GM19455 (cell line): ENCODE measurements around the gene MROH2A.
"Not testable (repeated sequence)": the region's sequence is repeated elsewhere in the genome, so short reads cannot be mapped to it uniquely, and the experiment has no call there.

Source experiments
- ATAC-seq: cut with Tn5 transposase; IDR thresholded peaks from one replicate; pipeline ENCODE4 v1.9.1; 2021; ENCODE audit not compliant: unreplicated experiment

The MROH2A gene, protein sequence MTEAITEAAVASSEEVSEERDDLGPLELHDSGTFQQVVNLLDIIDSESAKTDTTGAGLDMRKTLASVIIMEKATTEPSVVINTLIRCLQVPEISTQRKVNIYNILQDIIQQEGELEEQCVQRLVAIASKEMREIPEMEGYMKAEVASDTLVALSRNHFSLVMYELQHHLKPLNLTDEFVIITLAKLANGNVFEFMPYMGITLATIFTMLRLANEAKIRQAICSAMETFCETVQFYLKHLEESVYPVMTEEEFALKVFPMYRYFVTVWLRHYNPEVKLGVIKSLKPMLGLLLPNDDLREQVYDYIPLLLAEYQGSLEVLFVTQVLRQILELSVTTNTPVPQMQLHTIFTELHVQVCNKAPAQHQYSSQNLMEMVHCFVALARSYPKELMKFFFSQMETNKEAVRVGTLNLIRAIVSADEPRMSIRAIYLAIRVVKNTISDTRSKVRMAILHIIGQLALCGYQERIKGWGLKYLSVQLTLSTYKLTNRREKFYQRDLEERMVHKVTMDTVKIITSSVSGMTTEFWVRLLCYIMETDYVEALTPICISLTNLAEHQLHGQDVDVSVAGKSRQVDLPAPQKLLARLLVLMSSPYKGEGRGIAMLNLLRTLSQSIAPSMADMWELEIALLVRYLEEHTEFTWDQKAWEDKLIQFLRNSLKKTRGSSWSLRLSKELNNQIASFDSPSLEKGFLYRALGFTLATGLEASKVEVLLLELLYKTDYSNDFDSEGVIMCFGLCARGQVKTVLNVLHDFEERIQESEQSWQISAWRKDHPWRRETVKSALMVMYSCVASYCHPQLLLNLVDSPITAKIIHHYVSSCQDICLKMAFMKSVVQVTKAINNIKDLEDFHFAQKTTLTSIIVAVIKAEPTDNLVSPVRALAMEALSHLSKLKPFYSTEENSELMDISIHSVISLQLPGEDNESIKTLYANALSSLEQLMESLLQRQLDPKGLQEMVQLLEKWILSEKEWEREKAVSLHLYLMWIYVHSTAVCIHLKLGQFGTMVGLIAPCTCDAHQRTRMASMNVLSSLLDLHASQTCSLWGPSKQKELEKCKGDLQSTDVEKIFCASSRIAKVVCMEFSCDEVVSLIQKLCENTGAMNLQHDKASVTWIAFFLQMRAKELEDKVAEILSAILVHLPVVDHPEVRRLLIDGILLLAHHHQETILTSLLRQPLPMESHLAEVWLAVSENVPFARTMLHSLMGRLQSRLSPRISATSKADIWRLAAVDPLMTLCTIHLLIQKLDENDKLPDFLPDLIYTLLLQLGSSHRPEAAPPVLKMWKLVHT (N-terminal part only)

DNA sequence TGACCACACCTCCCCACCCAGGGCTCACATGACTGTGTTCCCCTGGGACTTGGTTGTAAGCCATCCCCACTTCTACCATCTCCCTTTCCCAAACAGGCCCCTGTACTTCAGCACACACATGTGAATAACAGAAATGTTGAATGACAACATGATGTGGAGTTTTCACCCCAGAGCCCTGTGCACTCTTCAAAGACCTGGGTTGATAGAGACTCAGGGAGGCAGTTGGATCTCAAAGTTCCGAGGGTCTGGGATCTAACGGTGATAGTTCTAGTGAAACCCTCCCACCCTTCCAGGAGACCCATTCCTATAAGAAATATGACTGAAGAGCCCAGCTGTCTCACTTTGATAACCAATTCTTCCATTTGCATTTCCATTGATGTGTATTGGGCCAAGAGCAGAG, at the start of gene MROH2A:
MROH2A (plus strand) TSS at position 301 of the 400 bp plus-strand sequence. CDS start 1,029 bp downstream, outside the sequence.
- no peak for ATAC-seq

DNA sequence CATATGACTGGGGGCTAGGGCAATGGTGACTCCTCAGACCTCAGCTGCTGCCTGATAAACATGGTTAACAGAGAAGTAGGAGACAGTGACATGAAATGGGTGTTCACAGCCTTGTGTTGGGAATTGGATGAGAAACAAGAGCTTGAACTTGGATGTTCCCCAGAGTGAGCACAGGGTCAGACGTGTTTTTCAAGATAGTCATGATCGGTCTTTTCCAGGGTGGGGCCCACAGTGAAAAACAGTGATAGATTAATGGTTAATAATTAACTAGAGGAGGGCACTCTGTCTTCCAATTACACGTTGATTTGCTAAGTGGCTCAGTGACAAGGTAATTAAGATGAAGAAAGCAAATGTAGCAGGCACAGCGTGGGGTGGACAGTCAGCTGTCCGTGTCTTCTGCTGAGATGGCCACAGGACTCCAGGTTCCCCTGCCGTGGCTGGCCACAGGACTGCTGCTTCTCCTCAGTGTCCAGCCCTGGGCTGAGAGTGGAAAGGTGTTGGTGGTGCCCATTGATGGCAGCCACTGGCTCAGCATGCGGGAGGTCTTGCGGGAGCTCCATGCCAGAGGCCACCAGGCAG, 49.3 kb upstream of the MROH2A start, which contains the start of gene UGT1A3:
UGT1A3 (plus strand) TSS at position 320 of the 579 bp plus-strand sequence; CDS start at position 405, 85 bp downstream.
- no peak for ATAC-seq

DNA sequence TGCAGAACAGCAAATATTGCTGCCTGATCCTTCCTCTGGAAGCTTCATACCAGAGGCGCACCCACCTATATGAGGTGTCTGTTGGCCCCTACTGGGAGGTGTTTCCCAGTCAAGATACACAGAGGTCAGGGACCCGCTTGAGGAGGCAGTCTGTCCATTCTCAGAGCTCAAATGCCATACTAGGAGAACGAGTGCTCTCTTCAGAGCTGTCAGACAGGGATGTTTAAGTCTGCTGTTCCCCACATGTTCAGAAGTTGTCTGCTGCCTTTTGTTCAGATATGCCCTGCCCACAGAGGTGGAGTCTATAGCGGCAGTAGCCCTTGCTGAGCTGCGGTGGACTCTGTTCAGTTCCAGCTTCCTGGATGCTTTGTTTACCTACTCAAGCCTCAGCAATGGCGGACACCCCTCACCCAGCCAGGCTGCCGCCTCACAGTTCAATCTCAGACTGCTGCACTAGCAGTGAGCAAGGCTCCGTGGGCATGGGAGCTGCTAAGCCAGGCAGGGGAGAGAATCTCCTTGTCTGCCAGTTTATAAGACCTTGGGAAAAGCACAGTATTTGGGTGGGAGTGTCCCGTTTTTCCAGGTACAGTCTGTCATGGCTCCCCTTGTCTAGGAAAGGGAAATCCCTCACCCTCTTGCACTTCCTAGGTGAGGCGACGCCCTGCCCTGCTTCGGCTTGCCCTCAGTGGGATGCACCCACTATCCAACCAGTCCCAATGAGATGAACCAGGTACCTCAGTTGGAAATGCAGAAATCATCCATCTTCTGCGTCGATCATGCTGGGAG, 41.1 kb upstream of the MROH2A start:
- ATAC-seq: not testable (repeated sequence)

DNA sequence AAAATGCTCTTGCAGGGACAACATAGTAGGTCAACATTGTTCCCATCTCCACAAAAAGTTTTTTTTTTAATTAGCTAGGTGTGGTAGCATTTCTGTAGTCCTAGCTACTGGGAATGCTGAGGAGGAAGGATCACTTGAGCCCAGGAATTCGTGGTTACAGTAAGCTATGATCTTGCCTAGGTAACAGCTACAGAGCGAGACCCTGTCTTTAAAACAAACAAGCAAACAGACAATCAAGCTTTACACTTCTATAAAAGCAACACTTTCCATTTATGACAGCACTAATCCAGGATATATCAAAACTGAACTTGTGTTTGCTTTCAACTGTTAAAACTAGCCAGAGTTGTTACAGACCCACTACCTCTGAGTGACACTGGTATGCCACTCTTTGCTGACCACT, 37.3 kb upstream of the MROH2A start:
- no peak for ATAC-seq

DNA sequence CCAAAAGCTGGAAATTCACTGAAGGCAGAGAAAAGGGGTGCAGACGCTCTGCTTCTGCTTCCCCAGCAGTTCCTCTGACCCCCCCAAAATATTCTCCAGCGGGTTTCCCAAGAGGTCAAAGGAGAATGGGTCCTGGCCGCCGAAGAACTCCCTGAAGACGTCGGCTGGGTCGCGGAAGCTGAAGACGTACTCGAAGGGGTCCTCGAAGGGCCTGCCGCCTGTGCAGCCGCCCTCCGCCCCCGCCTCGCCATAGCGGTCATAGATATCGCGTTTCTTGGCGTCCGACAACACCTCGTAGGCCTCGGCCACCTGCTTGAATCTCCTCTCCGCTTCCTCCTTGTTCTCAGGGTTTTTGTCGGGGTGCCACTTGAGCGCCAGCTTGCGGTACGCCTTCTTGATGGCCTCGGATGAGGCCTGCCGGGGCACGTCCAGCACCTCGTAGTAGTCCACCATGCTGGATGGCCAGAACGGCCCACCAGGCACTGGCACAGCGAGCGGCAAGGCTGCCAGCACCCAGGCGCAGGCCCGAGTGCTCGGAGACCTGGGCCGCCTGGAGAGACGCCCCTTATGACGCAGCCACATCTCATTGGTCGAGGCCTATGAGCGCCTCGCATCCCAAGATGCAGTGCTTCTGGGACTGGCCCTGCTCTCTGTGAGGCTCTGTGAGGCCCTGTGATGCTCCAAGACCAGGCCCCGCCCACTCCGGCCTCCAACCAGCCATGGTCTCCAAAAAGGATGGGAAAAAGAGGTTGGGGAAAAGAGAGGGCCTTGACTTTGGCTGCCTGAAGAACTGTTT, 34.5 kb upstream of the MROH2A start:
- ATAC-seq: no peak

DNA sequence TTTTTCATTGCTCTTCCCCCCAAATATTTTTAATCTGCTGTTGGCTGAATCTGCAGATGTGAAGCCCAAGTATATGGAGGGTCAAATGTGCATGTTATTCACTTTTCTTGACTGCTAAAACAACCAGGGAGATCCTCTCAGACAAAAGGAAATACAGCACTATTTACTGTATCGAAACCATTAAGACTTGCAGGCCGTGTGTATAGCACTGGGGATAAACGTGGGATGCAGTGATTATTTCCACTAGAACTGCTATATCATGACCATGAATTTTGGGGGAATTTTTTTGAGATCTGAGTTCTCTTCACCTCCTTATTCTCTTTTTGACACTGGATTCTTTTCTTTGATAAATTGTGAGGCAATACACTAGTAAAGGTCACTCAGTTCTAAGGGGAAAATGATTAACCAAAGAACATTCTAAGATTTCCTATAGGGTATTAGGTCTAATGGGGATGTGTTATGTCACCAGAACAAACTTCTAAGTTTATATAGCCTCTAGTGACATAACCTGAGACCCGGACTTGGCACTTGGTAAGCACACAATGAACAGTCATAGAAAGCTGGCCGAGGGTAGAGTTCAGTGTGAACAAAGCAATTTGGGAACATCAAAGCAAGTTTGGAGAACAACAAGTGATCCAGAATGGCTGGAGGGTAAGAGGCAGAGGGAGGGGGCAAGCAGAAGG, 32.9 kb upstream of the MROH2A start:
- no peak for ATAC-seq

DNA sequence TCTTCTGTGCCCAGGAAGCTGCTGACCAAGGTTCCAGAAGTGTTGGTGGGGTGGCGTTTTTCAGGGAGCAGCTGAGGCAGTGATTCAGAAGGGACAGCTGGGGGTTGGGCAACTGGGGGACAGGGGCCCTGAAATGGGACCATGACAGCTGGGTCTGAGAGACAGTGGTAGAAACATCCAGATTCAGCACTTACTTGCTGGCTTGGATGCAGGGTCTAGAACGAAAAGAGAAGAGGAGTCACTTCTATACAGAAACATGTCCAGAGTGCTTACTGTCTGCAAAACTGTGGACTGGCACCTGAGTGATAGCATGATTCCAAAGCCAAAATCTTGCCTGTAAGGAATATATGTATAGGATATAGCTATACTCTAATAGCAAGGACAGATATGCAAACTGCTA, 32.3 kb upstream of the MROH2A start:
- ATAC-seq: not testable (repeated sequence)

DNA sequence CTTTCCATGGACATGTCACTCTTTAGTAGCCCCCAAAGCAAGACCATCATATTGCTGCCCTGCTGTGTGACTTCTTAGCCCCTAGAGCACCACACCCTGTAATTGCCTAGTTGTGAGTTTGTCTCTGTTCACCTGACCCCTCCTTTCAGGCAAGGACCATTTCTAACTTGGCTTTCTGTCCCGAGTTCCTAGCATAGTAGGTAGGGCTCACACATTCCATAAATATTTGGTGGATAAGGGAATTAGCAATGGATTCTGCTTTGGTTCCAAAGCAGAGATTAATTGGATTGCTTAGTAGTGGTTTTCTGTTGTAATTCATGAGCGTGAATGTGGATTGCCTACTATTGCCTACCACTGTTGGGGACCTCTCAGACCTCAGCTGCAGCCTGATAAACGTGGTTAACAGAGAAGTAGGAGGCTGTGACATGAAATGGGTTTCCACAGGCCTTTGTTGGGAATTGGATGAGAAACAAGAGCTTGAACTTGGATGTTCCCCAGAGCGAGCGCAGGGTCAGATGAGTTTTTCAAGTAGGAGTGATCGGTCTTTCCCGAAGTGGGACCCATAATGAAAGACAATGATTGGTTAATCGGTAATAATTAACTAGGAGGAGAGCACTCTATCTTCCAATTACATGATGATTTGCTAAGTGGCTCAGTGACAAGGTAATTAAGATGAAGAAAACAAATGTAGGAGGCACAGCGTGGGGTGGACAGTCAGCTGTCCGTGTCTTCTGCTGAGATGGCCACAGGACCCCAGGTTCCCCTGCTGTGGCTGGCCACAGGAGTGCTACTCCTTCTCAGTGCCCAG, 31.5 kb upstream of the MROH2A start:
- ATAC-seq: no peak

DNA sequence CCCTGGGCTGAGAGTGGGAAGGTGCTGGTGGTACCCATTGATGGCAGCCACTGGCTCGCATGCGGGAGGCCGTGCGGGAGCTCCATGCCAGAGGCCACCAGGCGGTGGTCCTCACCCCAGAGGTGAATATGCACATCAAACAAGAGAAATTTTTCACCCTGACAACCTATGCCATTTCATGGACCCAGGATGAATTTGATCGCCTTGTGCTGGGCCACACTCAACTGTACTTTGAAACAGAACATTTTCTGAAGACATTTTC, 30.9 kb upstream of the MROH2A start:
- ATAC-seq: no peak

DNA sequence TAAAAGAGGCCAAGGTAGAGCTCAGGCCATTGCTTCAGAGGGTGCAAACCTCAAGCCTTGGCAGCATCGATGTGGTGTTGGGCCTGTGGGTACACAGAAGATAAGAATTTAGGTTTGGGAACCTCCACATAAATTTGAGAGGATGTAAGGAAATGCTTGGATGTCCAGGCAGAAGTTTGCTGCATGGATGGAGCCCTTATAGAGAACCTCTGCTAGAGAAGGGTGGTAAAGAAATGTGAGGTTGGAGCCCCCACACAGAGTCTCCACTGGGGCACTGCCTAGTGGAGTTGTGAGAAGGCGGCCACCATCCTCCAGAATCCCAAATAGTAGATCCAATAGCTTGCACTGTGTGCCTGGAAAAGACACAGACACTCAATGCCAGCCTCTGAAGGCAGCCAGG, 27.4 kb upstream of the MROH2A start:
- ATAC-seq: not testable (repeated sequence)

DNA sequence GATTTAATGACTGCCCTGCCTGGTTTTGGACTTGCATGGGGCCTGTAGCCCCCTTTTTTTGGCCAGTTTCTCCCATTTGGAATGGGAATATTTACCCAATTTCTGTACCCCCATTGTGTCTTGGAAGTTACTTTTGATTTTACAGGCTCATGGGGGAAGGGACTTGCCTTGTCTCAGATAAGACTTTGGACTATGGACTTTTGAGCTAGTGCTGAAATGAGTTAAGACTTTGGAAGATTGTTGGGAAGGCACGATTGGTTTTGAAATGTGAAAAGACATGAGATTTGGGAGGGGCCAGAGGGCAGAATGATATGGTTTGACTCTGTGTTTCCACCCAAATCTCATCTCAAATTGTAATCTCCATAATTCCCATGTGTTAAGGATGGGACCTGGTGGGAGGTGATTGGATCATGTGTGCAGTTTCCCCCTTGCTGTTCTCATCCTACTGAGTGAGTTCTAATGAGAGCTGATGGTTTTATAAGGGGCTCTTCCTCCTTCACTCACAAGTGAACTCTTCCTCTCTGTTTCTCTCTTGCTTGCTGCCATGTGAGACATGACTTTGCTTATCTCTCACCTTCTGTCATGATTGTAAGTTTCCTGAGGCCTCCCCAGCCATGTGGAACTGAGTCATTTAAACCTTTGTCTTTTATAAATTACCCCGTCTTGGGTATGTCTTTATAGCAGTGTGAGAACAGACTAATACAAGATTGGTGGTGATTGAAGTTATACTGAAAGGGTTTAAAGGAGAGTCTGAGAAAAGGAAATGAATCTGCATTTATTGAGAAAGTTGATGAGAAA, 26.7 kb upstream of the MROH2A start:
- not testable (repeated sequence) for ATAC-seq

DNA sequence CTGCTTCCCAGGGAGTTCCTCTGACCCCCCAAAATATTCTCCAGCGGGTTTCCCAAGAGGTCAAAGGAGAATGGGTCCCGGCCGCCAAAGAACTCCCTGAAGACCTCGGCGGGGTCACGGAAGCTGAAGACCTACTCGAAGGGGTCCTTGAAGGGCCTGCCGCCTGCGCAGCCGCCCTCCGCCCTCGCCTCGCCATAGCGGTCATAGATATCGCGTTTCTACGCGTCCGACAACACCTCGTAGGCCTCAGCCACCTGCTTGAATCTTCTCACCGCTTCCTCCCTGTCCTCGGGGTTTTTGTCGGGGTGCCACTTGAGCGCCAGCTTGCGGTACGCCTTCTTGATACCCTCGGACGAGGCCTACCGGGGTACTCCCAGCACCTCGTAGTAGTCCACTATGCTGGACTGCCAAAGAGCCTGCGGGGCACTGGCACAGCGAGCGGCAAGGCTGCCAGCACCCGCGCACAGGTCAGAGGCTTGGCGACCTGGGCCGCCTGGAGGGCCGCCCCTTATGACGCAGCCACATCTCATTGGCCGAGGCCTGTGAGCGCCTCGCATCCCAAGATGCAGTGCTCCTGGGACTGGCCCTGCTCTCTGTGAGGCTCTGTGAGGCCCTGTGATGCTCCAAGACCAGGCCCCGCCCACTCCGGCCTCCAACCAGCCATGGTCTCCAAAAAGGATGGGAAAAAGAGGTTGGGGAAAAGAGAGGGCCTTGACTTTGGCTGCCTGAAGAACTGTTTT, 23.1 kb upstream of the MROH2A start:
- no peak for ATAC-seq

DNA sequence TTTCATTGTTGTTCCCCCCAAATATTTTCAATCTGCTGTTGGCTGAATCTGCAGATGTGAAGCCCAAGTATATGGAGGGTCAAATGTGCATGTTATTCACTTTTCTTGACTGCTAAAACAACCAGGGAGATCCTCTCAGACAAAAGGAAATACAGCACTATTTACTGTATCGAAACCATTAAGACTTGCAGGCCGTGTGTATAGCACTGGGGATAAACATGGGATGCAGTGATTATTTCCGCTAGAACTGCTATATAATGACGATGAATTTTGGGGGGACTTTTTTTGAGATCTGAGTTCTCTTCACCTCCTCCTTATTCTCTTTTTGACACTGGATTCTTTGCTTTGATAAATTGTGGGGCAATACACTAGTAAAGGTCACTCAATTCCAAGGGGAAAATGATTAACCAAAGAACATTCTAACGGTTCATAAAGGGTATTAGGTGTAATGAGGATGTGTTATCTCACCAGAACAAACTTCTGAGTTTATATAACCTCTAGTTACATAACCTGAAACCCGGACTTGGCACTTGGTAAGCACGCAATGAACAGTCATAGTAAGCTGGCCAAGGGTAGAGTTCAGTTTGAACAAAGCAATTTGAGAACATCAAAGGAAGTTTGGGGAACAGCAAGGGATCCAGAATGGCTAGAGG, 21.6 kb upstream of the MROH2A start:
- ATAC-seq: no peak

DNA sequence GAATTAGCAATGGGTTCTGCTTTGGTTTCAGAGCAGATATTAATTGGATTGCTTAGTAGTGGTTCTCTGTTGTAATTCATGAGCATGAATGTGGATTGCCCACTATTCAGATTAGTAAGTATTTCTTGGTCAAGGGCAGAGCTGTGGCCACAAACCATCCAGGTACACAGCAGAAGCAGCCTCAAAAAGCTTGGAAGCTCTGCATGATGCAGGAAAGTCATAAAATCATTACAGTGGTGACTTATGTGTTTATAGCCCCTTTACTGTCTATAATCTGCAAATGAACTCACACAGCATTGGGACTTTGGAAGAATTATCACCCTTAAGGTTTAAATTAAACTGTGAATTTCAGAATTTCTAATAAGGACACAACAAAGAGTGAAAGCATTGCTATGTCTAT, 20.0 kb upstream of the MROH2A start:
- no peak for ATAC-seq

DNA sequence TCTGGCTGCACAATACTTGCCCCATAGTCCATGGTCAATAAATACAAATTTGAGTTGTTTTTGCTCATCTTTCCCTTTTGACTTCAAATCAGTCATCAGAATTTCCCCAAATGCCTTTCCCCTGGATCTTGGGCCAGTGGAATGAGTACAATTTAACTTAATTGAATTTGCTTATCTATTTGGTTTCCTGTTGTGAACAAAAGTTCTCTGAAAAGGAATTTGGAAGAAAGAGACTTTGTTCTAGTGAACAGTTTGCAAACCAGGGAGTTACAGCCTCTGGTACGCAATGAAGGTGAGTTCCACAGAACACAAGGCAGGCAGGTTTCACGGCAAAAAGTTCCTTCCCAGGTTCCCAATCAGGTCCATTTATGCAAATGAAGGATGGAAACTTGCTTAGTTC, 19.3 kb upstream of the MROH2A start:
- no peak for ATAC-seq

DNA sequence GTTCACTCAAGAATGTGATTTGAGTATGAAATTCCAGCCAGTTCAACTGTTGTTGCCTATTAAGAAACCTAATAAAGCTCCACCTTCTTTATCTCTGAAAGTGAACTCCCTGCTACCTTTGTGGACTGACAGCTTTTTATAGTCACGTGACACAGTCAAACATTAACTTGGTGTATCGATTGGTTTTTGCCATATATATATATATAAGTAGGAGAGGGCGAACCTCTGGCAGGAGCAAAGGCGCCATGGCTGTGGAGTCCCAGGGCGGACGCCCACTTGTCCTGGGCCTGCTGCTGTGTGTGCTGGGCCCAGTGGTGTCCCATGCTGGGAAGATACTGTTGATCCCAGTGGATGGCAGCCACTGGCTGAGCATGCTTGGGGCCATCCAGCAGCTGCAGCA, 18.1 kb upstream of the MROH2A start, which contains the start of gene UGT1A1:
UGT1A1 (plus strand) TSS at position 228 of the 400 bp plus-strand sequence; CDS start at position 246, 18 bp downstream.
- no peak for ATAC-seq
